HEK293T (cell line): ENCODE data around the gene RNF169.

Experiments
- CTCF ChIA-PET: fragments of 350-600 bp; formaldehyde crosslinking; extraction: SDS; loops from one replicate; lab custom pipeline; 2021; ENCODE audit warnings: antibody characterized with exemption, inconsistent platforms; lab: Yijun Ruan, JAX
- POLR2A ChIA-PET: fragments of 350-600 bp; formaldehyde crosslinking; extraction: SDS; loops from one replicate; lab custom pipeline; 2020; ENCODE audit warnings: antibody characterized with exemption, inconsistent platforms; lab: Yijun Ruan, JAX
- DNase-seq: peaks from one replicate; pipeline ENCODE4 v3.0.0; 2012; ENCODE audit warnings: mixed read lengths; ENCODE audit errors: extremely low spot score
- ARNT ChIP-seq: fragments of 450-650 bp; IDR thresholded peaks from 2 replicates; pipeline ENCODE4 v1.6.1; 2017; ENCODE audit warnings: mild to moderate bottlenecking
- BHLHE40 ChIP-seq: fragments of 450-650 bp; IDR thresholded peaks from 2 replicates; pipeline ENCODE4 v1.6.1; 2016; ENCODE audit warnings: mild to moderate bottlenecking, moderate library complexity, borderline replicate concordance
- CTBP1 ChIP-seq: fragments of 450-650 bp; IDR thresholded peaks from 2 replicates; pipeline ENCODE4 v1.6.1; 2016; ENCODE audit warnings: borderline replicate concordance
- ELF4 ChIP-seq: fragments of 450-650 bp; IDR thresholded peaks from 2 replicates; pipeline ENCODE4 v1.6.1; 2017; ENCODE audit warnings: antibody characterized with exemption
- FOXA1 ChIP-seq: fragments of 450-650 bp; IDR thresholded peaks from 2 replicates; pipeline ENCODE4 v1.6.1; 2016; ENCODE audit warnings: mild to moderate bottlenecking
- FOXK2 ChIP-seq: fragments of 450-650 bp; IDR thresholded peaks from 2 replicates; pipeline ENCODE4 v1.6.1; 2016; ENCODE audit warnings: mild to moderate bottlenecking
- FOXM1 ChIP-seq: fragments of 450-650 bp; IDR thresholded peaks from 2 replicates; pipeline ENCODE4 v1.6.1; 2017; ENCODE audit warnings: mild to moderate bottlenecking, borderline replicate concordance
- HDGF ChIP-seq: fragments of 450-650 bp; IDR thresholded peaks from 2 replicates; pipeline ENCODE4 v1.6.1; 2017; ENCODE audit warnings: antibody characterized with exemption, borderline replicate concordance
- L3MBTL2 ChIP-seq: fragments of 450-650 bp; conservative IDR thresholded peaks from 2 replicates; pipeline ENCODE4 v1.6.1; 2016; ENCODE audit warnings: mild to moderate bottlenecking
- LEF1 ChIP-seq: fragments of 450-650 bp; IDR thresholded peaks from 2 replicates; pipeline ENCODE4 v1.6.1; 2017; ENCODE audit warnings: mild to moderate bottlenecking, borderline replicate concordance
- NFRKB ChIP-seq: fragments of 450-650 bp; IDR thresholded peaks from 2 replicates; pipeline ENCODE4 v1.6.1; 2016; ENCODE audit warnings: mild to moderate bottlenecking, moderate library complexity
- SP1 ChIP-seq: fragments of 450-650 bp; IDR thresholded peaks from 2 replicates; pipeline ENCODE4 v1.6.1; 2017
- SUZ12 ChIP-seq: fragments of 450-650 bp; IDR thresholded peaks from 2 replicates; pipeline ENCODE4 v1.6.1; 2016; ENCODE audit warnings: mild to moderate bottlenecking
- TARDBP ChIP-seq: fragments of 450-650 bp; IDR thresholded peaks from 2 replicates; pipeline ENCODE4 v1.6.1; 2016
- ZNF384 ChIP-seq: fragments of 450-650 bp; IDR thresholded peaks from 2 replicates; pipeline ENCODE4 v1.6.1; 2016
- TF ChIP-seq, protein P1 (sequence below): fragments of 450-650 bp; IDR thresholded peaks from 2 replicates; pipeline ENCODE4 v1.6.1; 2016

Gene RNF169

DNA sequence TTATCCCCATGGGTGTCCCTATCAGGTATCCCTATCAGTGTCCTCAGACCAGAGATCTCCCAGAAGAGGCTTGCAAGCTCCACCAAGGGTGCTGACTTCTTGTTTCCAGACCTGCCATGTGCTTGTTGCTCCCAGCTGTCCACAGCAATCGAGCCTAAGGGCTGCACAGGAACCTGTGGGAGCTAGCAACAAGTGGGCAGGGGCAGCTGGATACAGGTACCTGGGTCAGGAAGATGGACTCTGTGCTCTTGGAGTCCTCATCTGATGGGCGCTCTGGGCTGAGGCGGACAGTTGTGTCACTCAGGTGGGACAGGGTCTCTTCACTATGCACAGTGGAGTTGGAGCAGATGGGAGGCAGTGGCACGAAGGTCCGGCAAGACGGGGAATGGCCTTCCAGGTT, 99.2 kb downstream of the RNF169 start:
- ChIA-PET CTCF (no interaction called here), POLR2A (no interaction called here)
- no peak for DNase-seq
- no peak for TF ChIP-seq LEF1
- no peak for TF ChIP-seq ARNT
- TF ChIP-seq SUZ12, result no peak
- no peak for TF ChIP-seq ELF4
- TF ChIP-seq HDGF, result no peak

DNA sequence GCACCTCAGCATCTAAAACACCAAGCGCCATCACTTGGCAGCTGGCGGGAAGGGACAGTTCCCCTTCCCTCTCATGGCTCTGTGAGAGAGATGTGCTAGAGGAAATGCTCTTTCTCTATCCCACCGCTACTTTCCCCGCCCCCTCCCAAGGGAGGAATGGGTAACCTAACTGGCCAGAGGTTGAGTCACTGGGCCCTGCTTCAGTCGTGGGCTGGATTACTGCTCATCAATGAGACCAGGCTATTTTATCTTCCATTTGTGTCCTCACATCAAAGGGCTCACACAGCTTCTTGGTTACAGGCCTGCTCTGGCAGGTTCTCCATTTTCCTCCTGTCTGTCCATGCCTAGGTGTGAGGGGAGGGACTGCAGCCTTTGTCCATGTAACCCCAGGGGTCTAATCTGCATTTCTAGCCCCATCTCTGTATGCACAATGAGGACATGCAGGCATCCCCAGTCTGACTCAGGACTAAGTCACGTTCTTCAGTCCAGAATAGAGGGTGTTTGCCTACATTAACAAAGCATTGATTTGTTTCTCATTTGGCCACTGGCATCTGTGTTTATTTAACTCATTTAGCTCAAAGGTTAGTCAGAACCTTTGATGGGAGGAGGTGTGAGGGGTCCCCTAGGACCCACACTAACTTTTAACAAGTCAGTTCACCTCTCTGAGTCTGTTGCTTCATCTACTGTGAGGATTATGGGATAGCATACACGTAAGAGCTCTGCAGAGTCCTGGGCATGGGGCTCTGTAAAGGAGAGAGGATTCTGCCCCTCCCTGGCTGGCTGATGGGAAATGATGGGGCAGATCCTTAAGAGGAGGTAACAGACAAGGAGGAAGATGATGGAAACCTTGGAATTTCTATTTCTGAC, 101.1 kb downstream of the RNF169 start:
- TF ChIP-seq LEF1, result no peak
- no peak for DNase-seq
- ChIA-PET POLR2A (no interaction called here), CTCF (interaction anchor here (0.6 kb wide), 1 partner anchor 171 kb away, joined by 4 read pairs; no protein-coding TSS in a partner anchor)

DNA sequence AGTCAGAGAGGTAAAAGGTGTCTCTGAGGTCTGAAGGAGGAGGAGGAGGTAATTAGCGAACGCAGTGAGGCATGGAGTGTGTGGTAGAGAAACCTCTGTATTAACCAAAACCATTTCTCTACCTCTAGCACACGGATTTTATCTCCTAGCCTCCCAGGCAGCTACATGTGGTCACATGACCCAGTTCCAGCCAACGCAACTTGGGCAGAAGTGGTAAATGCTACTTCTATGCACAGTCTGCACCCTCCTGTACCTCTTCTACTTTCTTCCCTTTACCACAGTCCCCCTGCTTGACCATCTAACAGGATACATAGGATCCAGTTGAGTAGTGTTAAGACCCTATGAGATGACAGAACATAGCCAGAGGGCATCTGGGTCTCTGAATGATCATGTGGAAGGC, 104.6 kb downstream of the RNF169 start:
- ChIA-PET POLR2A (no interaction called here), CTCF (interaction anchor here (0.6 kb wide), 1 partner anchor 8 kb away, joined by 3 read pairs; no protein-coding TSS in a partner anchor)

DNA sequence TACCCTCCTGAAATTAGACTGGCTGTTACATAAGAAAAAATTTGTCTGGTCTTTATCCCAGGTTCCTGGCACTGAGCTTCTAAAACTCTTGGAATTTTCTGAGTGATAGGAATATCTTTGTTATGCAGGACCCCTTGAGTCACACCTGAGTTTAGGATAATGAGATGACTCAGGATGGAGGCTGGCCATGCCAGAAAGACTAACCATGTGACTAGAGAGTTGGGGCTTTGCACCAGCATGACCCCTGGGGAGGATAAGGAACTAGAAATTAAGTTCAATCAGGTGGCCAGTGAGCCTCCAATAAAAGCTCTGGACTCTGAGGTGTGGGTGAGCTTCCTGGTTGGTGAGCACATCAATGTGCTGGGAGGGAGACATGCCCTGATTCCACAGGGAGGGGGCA, 112.1 kb downstream of the RNF169 start:
- no peak for DNase-seq
- CTCF ChIA-PET, result no interaction called here
- POLR2A ChIA-PET, result no interaction called here
- TF ChIP-seq ZNF384 (no peak), CTBP1 (no peak), SUZ12 (no peak), SP1 (no peak), BHLHE40 (no peak), ELF4 (no peak), HDGF (no peak), FOXK2 (no peak), NFRKB (no peak)
- TF ChIP-seq, protein P1, sequence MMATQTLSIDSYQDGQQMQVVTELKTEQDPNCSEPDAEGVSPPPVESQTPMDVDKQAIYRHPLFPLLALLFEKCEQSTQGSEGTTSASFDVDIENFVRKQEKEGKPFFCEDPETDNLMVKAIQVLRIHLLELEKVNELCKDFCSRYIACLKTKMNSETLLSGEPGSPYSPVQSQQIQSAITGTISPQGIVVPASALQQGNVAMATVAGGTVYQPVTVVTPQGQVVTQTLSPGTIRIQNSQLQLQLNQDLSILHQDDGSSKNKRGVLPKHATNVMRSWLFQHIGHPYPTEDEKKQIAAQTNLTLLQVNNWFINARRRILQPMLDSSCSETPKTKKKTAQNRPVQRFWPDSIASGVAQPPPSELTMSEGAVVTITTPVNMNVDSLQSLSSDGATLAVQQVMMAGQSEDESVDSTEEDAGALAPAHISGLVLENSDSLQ, result no peak

More for the DNA sequence above, 104.6 kb downstream of the RNF169 start:
- no peak for DNase-seq
- TF ChIP-seq ELF4 (no peak), LEF1 (no peak), L3MBTL2 (no peak), ARNT (no peak), SUZ12 (no peak), FOXK2 (no peak), TARDBP (no peak), SP1 (no peak), BHLHE40 (no peak), ZNF384 (no peak), FOXM1 (no peak), CTBP1 (no peak), FOXA1 (no peak), NFRKB (no peak), HDGF (no peak)
- TF ChIP-seq, protein P1, result no peak

DNA sequence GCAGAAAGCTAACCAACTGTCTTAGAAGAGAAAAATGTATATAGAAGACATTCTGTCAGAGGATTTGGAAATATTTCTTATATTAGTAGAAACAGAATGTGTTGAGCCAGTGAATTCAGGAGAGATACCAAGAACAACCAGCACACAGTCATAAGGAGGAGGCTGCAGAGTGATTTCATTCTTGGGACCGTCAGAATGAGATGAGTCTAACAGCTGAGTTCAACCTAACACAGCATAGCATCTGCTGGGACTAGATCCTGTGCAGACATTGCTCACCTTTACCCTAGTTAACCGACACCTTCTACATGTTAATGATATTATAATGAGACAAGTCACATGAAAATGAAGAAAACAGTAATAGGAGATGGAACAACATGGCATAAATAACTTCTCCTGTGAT, 114.8 kb downstream of the RNF169 start:
- TF ChIP-seq TARDBP (no peak), FOXA1 (no peak), ARNT (no peak), ZNF384 (no peak), FOXM1 (no peak), FOXK2 (no peak), HDGF (no peak)
- TF ChIP-seq, protein P1, result no peak
- DNase-seq, result no peak
- ChIA-PET POLR2A (no interaction called here), CTCF (no interaction called here)

DNA sequence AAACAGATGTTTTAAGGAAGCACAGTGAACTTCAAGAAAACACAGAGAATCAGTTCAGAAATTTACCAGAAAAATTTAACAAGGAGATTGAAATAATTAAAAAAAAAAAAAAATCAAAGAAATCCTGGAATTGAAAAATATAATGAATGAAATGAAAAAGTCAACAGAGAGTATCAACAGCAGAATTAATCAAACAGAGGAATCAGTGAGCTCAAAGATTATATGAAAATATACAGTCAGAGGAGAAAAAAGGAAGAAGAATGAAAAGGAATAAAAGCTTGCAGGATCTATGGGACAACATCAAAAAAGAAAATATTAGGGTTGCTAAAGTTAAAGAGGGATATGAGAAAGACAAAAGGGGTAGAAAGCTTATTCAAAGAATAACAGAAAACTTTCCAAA, 117.9 kb downstream of the RNF169 start:
- ChIA-PET CTCF (no interaction called here), POLR2A (no interaction called here)
- no peak for TF ChIP-seq TARDBP
- no peak for TF ChIP-seq FOXK2
- TF ChIP-seq SUZ12, result no peak
- TF ChIP-seq ZNF384, result no peak
- TF ChIP-seq ARNT, result no peak
- TF ChIP-seq L3MBTL2, result no peak
- TF ChIP-seq LEF1, result no peak
- no peak for TF ChIP-seq BHLHE40
- no peak for TF ChIP-seq FOXA1
- TF ChIP-seq HDGF, result no peak
- no peak for TF ChIP-seq ELF4
- TF ChIP-seq FOXM1, result no peak
- TF ChIP-seq, protein P1, result no peak
- no peak for TF ChIP-seq SP1
- no peak for TF ChIP-seq CTBP1
- no peak for TF ChIP-seq NFRKB
- no peak for DNase-seq
